Measurements from ENCODE around the gene HTATSF1. TPM values are rescaled to one million over a fixed set of nuclear protein-coding genes. Genes with fewer than 3 reads are reported as not detected.

The HTATSF1 gene
- total RNA-seq, result 37.7 and 55.2 TPM in 2 replicates

GRCh38 chrX:136497556-136498052, at the start of gene HTATSF1:
HTATSF1 (plus strand) TSS chrX:136497592; CDS start chrX:136497685, 93 bp downstream.

GRCh38 chrX:136487647-136488046, 9.7 kb upstream of the HTATSF1 start, which contains the start of gene BRS3:
BRS3 (plus strand) TSS chrX:136487947; CDS start chrX:136488115, 168 bp downstream.

GRCh38 chrX:136531951-136532350, 34.6 kb downstream of the HTATSF1 start, which contains the start of gene VGLL1:
VGLL1 (plus strand) TSS chrX:136532215; CDS start chrX:136536021, 3,806 bp downstream.

Other genes starting within 250 kb of the HTATSF1 start
- 12.9 and 16.4 TPM in 2 replicates for gene MAP7D3, start 246.2 kb upstream of the HTATSF1 start, total RNA-seq
- not detected in 2 replicates for gene ADGRG4, start 196.6 kb upstream of the HTATSF1 start, total RNA-seq
- not detected in 2 replicates for gene BRS3, start 9.6 kb upstream of the HTATSF1 start, total RNA-seq
- not detected in 2 replicates for gene VGLL1, start 34.6 kb downstream of the HTATSF1 start, total RNA-seq
- gene CD40LG, start 150.6 kb downstream of the HTATSF1 start, total RNA-seq, result under 0.01 TPM in 1 of 2 replicates, not detected in the other